HepG2 (cell line): ENCODE results near the gene BATF. TPM values are rescaled to one million over a fixed set of nuclear protein-coding genes. Genes with fewer than 3 reads are reported as not detected.
A peak's percentile ranks its signal among the peaks of the same experiment; 100 is the strongest.

ENCODE experiments used
- ATAC-seq: fragments of 200-7000 bp; cut with Tn5 transposase; 3 replicates; pipeline ENCODE4 v1.9.1; 2020; ENCODE audit warnings: mild to moderate bottlenecking, moderate library complexity
- BruUV-seq: library from RNA; stranded (reverse); fragments of 400-500 nt; replicated peaks from 2 replicates; lab custom pipeline; 2021; lab: Mats Ljungman, UMichigan
- CTCF ChIA-PET: fragments of 300-600 bp; formaldehyde crosslinking; extraction: SDS; loops from one replicate; lab custom pipeline; 2021; ENCODE audit warnings: low total read pairs, inconsistent platforms, low intra/inter-chr PET ratio; lab: Yijun Ruan, JAX
- POLR2A ChIA-PET: fragments of 350-600 bp; sonication (Branson Sonifier 250); formaldehyde crosslinking; loops from one replicate; lab custom pipeline; 2020; ENCODE audit warnings: antibody characterized with exemption, inconsistent platforms; lab: Yijun Ruan, JAX
- DNase-seq: peaks from one replicate; pipeline ENCODE4 v3.0.0-alpha.2; 2015; ENCODE audit warnings: low spot score
- FAIRE-seq: peaks from 3 replicates; lab custom pipeline; 2011; peaks lifted over from hg19 to GRCh38; lab: Jason Lieb, UNC
- H2AFZ ChIP-seq: one replicate; pipeline ENCODE4 v1.6.1; 2011; ENCODE audit warnings: low read length, inconsistent platforms
- H3K27ac ChIP-seq: fragments of 300-600 bp; 3 replicates; pipeline ENCODE4 v1.8.0; 2011; ENCODE audit warnings: mixed run types, mild to moderate bottlenecking, mixed read lengths, low read length, inconsistent platforms; ENCODE audit not compliant: insufficient read depth; ENCODE audit errors: extremely low read length
- H3K27me3 ChIP-seq, 2 experiments: fragments of 200-600 bp in 1 of 2; 2 replicates in 1 of 2; 3 replicates in 1 of 2; pipeline versions ENCODE4 v1.6.0 to v1.8.0; 2011; ENCODE audit warnings: low read length in 2 of 2, mild to moderate bottlenecking in 2 of 2, moderate library complexity in 2 of 2, inconsistent platforms in 1 of 2; ENCODE audit not compliant: insufficient read depth in 2 of 2, control insufficient read depth in 1 of 2
- H3K36me3 ChIP-seq, 2 experiments: fragments of 200-600 bp in 1 of 2; replicated peaks in 1 of 2; 2 replicates in 1 of 2; 3 replicates in 1 of 2; pipeline versions ENCODE4 v1.5.1 to v1.8.0; 2011; ENCODE audit warnings: low read length in 2 of 2, inconsistent platforms in 1 of 2; ENCODE audit not compliant: insufficient read depth in 2 of 2, control insufficient read depth in 1 of 2
- H3K4me1 ChIP-seq: 2 replicates; pipeline ENCODE4 v1.5.1; 2012; ENCODE audit warnings: low read length, inconsistent platforms; ENCODE audit not compliant: insufficient read depth
- H3K4me2 ChIP-seq: 2 replicates; pipeline ENCODE4 v1.6.0; 2011; ENCODE audit warnings: low read depth, low read length, inconsistent platforms
- H3K4me3 ChIP-seq, 3 experiments: fragments of 200-600 bp in 1 of 3; sonication (generic), shearing (Covaris generic) in 1 of 3; replicated peaks in 1 of 3; 2 replicates each; pipeline ENCODE4 v1.5.1; 2011 to 2016; ENCODE audit warnings: low read length in 3 of 3, inconsistent platforms in 2 of 3, low read depth in 2 of 3, mild to moderate bottlenecking in 2 of 3, control low read depth in 1 of 3, mixed read lengths in 1 of 3; ENCODE audit not compliant: insufficient read depth in 1 of 3
- H3K79me2 ChIP-seq: one replicate; pipeline ENCODE4 v1.6.1; 2011; ENCODE audit warnings: low read length, inconsistent platforms; ENCODE audit not compliant: insufficient read depth
- H3K9ac ChIP-seq: 2 replicates; pipeline ENCODE4 v1.6.0; 2011; ENCODE audit warnings: mild to moderate bottlenecking, low read depth, low read length, inconsistent platforms; ENCODE audit not compliant: insufficient read depth
- H3K9me3 ChIP-seq: 2 replicates; pipeline ENCODE4 v1.5.1; 2012; ENCODE audit warnings: mild to moderate bottlenecking, low read length
- H4K20me1 ChIP-seq: 2 replicates; pipeline ENCODE4 v1.6.0; 2011; ENCODE audit warnings: inconsistent platforms, mild to moderate bottlenecking, low read length, moderate library complexity; ENCODE audit not compliant: insufficient read depth
- BHLHE40 ChIP-seq: IDR thresholded peaks from 2 replicates; pipeline ENCODE4 v1.6.1; 2011; ENCODE audit warnings: low read length, improper control_type of control experiment
- CHCHD3 ChIP-seq: sonication (generic); formaldehyde crosslinking; IDR thresholded peaks from 2 replicates; pipeline ENCODE4 v1.8.0; 2022; ENCODE audit warnings: mild to moderate bottlenecking, missing genetic modification reagents, moderate library complexity
- EZH2 ChIP-seq: conservative IDR thresholded peaks from 2 replicates; pipeline ENCODE4 v1.6.1; 2012; ENCODE audit warnings: mild to moderate bottlenecking, low read depth, low read length, moderate library complexity
- MED8 ChIP-seq: sonication (generic); formaldehyde crosslinking; IDR thresholded peaks from 2 replicates; pipeline ENCODE4 v1.8.1; 2023; ENCODE audit warnings: mild to moderate bottlenecking, missing genetic modification reagents; ENCODE audit not compliant: insufficient replicate concordance
- ZNF292 ChIP-seq: sonication (generic); formaldehyde crosslinking; IDR thresholded peaks from 2 replicates; pipeline ENCODE4 v1.8.1; 2022; ENCODE audit warnings: mild to moderate bottlenecking, low read depth, missing genetic modification reagents, borderline replicate concordance
- ZNF451 ChIP-seq: sonication (generic); formaldehyde crosslinking; IDR thresholded peaks from 2 replicates; pipeline ENCODE4 v1.5.0; 2020; ENCODE audit warnings: mild to moderate bottlenecking, missing genetic modification reagents
- ZSCAN21 ChIP-seq: sonication (generic); formaldehyde crosslinking; IDR thresholded peaks from 2 replicates; pipeline ENCODE4 v1.8.0; 2022; ENCODE audit warnings: mild to moderate bottlenecking, missing genetic modification reagents, moderate library complexity, borderline replicate concordance
- ZSCAN31 ChIP-seq: sonication (generic); formaldehyde crosslinking; IDR thresholded peaks from 2 replicates; pipeline ENCODE4 v1.5.0; 2020; ENCODE audit warnings: low read depth, mild to moderate bottlenecking, missing genetic modification reagents
- WGBS: methylation state at CpG from one replicate; pipeline ENCODE4 v1.1.6; 2017; ENCODE audit warnings: low lambda C conversion rate; 5-methylcytosine and 5-hydroxymethylcytosine counted together
- in situ Hi-C: cut with HindIII; loops from 2 replicates; pipeline ENCODE4 v1.10.0; 2017; ENCODE audit warnings: low pct_unique_long_range_greater_than_20kb; ENCODE audit not compliant: extremely low pct_ligation_motif_present
- intact Hi-C: fragments of 100-400 bp; cut with micrococcal nuclease; formaldehyde crosslinking; loops from one replicate; pipeline ENCODE4 v1.10.0; 2022; ENCODE audit not compliant: unreplicated experiment
- polyA plus RNA-seq, 8 experiments: library from polyadenylated mRNA; depleted of rRNA in 3 of 8; stranded (reverse) in 7 of 8; unstranded in 1 of 8; fragments of >200 nt; fragmentation: Illumina TruSeq in 4 of 8; extraction: Trizol in 4 of 8; gene quantifications; 2 replicates each; pipeline versions ENCODE4 v1.2.1 to v1.2.3, GENCODE V29; 2011 to 2016; ENCODE audit warnings: low read depth in 4 of 8, missing spikeins in 1 of 8, mixed read lengths in 1 of 8; ENCODE audit not compliant: insufficient read depth in 1 of 8
- total RNA-seq, 5 experiments: library from RNA; depleted of rRNA; stranded (reverse); fragments of >200 nt; fragmentation: Illumina TruSeq; extraction: Trizol; gene quantifications; 2 replicates each; pipeline ENCODE4 v1.2.3, GENCODE V29; 2016; ENCODE audit warnings: low read depth in 1 of 5
- TF ChIP-seq, protein P1 (sequence below): sonication (generic); formaldehyde crosslinking; IDR thresholded peaks from 2 replicates; pipeline ENCODE4 v1.5.1; 2020; ENCODE audit warnings: mild to moderate bottlenecking, missing genetic modification reagents, moderate library complexity
- TF ChIP-seq, protein P2 (sequence below): sonication (generic); formaldehyde crosslinking; IDR thresholded peaks from 2 replicates; pipeline ENCODE4 v1.5.1; 2020; ENCODE audit warnings: missing genetic modification reagents, mild to moderate bottlenecking, borderline replicate concordance

BATF gene
- total and polyA plus RNA-seq, 2 of the 13 experiments (the other 11 are each of a cell fraction or from before 2014, with no cell fraction given), result 0.22 to 0.37 TPM

DNA sequence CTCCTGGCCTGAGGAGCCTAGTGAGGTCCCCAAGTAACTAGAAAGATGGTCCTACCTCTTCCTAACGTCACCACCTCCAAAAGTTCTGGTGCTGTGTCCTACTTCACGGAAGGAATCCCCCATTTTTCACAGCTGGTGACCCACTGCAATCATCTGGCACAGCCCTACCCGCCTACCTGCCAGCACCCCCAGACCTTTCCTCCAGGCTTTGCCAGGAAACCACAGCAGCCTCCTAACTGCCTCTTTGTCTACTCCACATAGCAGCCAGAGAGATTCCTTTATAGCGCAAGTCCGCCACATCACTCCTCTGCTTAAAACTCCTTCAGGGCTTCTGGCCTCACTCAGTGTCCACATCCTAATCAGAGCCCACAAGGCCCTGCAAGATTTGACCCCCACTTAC is 42.8 kb downstream of the BATF start:
- Histone ChIP-seq H3K27me3 (peaks cover 3 to 54% of the 10 kb centered on the region in 2 experiments; a peak in 3 of 5 replicates), H3K79me2 (no peaks in the 10 kb centered on the region), H3K4me1 (peaks cover 17% of the 10 kb centered on the region; the same call in 1 of the 2 replicates), H2AFZ (no peak overlapping the region), H3K36me3 (no peaks in the 10 kb centered on the region), H3K9ac (no peak overlapping the region), H3K4me2 (no peak overlapping the region), H3K27ac (no peak overlapping the region), H3K9me3 (no peaks in the 10 kb centered on the region), H3K4me3 (no peak overlapping the region), H4K20me1 (no peaks in the 10 kb centered on the region)
- WGBS, result 67% methylated on average over 5 of the region's 5 CpGs
- TF ChIP-seq, protein P1, sequence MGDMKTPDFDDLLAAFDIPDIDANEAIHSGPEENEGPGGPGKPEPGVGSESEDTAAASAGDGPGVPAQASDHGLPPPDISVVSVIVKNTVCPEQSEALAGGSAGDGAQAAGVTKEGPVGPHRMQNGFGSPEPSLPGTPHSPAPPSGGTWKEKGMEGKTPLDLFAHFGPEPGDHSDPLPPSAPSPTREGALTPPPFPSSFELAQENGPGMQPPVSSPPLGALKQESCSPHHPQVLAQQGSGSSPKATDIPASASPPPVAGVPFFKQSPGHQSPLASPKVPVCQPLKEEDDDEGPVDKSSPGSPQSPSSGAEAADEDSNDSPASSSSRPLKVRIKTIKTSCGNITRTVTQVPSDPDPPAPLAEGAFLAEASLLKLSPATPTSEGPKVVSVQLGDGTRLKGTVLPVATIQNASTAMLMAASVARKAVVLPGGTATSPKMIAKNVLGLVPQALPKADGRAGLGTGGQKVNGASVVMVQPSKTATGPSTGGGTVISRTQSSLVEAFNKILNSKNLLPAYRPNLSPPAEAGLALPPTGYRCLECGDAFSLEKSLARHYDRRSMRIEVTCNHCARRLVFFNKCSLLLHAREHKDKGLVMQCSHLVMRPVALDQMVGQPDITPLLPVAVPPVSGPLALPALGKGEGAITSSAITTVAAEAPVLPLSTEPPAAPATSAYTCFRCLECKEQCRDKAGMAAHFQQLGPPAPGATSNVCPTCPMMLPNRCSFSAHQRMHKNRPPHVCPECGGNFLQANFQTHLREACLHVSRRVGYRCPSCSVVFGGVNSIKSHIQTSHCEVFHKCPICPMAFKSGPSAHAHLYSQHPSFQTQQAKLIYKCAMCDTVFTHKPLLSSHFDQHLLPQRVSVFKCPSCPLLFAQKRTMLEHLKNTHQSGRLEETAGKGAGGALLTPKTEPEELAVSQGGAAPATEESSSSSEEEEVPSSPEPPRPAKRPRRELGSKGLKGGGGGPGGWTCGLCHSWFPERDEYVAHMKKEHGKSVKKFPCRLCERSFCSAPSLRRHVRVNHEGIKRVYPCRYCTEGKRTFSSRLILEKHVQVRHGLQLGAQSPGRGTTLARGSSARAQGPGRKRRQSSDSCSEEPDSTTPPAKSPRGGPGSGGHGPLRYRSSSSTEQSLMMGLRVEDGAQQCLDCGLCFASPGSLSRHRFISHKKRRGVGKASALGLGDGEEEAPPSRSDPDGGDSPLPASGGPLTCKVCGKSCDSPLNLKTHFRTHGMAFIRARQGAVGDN (CRISPR knock-in tag), result no peak
- TF ChIP-seq ZSCAN31 (CRISPR knock-in tag), result no peak
- ChIA-PET CTCF (no interaction called here), POLR2A (no interaction called here)
- no TSS peak for BruUV-seq
- FAIRE-seq, result no peak
- ATAC-seq, result no peak
- intact Hi-C loops (no loop called here), in situ Hi-C loops (no loop called here)
- DNase-seq, result no peak

DNA sequence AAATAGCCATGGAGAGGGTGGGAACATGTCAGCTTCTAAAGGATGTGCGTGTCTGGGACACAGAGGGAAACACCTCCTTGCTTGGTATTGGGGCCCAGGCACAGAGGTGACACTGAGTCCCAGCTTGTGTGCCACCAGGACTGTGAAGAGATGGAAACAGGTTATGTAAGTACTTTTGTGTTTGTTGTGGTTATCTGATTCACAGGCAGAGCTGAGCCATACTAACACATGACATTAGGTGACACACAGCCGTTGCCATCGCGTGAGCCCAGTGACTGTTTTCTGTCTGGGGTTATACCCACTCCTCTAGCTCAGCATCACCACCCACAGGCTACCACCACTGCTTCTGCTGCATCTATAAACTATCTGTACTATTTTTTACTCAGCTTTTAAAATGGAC is 44.1 kb downstream of the BATF start:
- Histone ChIP-seq H3K79me2 (no peaks in the 10 kb centered on the region), H3K4me1 (peaks cover 17% of the 10 kb centered on the region; the same call in 1 of the 2 replicates), H3K9me3 (no peaks in the 10 kb centered on the region), H2AFZ (no peak overlapping the region), H3K9ac (no peak overlapping the region), H3K4me2 (no peak overlapping the region), H3K27me3 (peaks cover 3 to 56% of the 10 kb centered on the region in 2 experiments; a peak in 3 of 5 replicates), H3K27ac (no peak overlapping the region), H3K36me3 (no peaks in the 10 kb centered on the region), H4K20me1 (no peaks in the 10 kb centered on the region), H3K4me3 (no peak overlapping the region)
- DNase-seq (no peak), ATAC-seq (no peak; the same call in 2 of the 3 replicates), FAIRE-seq (no peak)
- 0% methylated on average over 1 of the region's 4 CpGs for WGBS
- in situ Hi-C loops (no loop called here), intact Hi-C loops (no loop called here)
- CTCF ChIA-PET, result no interaction called here
- POLR2A ChIA-PET, result no interaction called here
- peak; percentile 69 for TF ChIP-seq BHLHE40
- TF ChIP-seq ZNF292, result no peak
- no peak for TF ChIP-seq EZH2
- no peak for TF ChIP-seq CHCHD3 (CRISPR knock-in tag)
- no peak for TF ChIP-seq ZNF451 (CRISPR knock-in tag)
- TF ChIP-seq, protein P2, sequence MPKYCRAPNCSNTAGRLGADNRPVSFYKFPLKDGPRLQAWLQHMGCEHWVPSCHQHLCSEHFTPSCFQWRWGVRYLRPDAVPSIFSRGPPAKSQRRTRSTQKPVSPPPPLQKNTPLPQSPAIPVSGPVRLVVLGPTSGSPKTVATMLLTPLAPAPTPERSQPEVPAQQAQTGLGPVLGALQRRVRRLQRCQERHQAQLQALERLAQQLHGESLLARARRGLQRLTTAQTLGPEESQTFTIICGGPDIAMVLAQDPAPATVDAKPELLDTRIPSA (CRISPR knock-in tag), result no peak
- no peak for TF ChIP-seq ZSCAN21
- no peak for TF ChIP-seq MED8 (CRISPR knock-in tag)
- BruUV-seq, result no TSS peak
